T-helper 1 cell treated with Interleukin-12 subunit alpha and Interleukin-12 subunit beta and Interleukin-4 antibody, amounts not matched to agents 30 μg/mL and 1 μg/mL, for 36 hours (primary cell): Measurements from ENCODE around the gene ABHD13.
"Not testable (repeated sequence)": the region's sequence is repeated elsewhere in the genome, so short reads cannot be mapped to it uniquely, and the experiment has no call there.

Source experiments
- H3K27ac Mint-ChIP-seq: one replicate; pipeline ENCODE4 v1.8.0; 2021; ENCODE audit warnings: mild to moderate bottlenecking, mixed read lengths
- H3K27me3 Mint-ChIP-seq: one replicate; pipeline ENCODE4 v1.8.0; 2021; ENCODE audit warnings: low read depth, mixed read lengths
- H3K36me3 Mint-ChIP-seq: one replicate; pipeline ENCODE4 v1.8.0; 2021; ENCODE audit warnings: low read depth, mixed read lengths
- H3K4me1 Mint-ChIP-seq: one replicate; pipeline ENCODE4 v1.8.0; 2021; ENCODE audit warnings: low read depth, mixed read lengths
- H3K4me3 Mint-ChIP-seq: one replicate; pipeline ENCODE4 v1.8.0; 2021; ENCODE audit warnings: mild to moderate bottlenecking, moderate library complexity, mixed read lengths
- H3K9me3 Mint-ChIP-seq: one replicate; pipeline ENCODE4 v1.8.0; 2021; ENCODE audit warnings: mixed read lengths

ABHD13 gene

DNA sequence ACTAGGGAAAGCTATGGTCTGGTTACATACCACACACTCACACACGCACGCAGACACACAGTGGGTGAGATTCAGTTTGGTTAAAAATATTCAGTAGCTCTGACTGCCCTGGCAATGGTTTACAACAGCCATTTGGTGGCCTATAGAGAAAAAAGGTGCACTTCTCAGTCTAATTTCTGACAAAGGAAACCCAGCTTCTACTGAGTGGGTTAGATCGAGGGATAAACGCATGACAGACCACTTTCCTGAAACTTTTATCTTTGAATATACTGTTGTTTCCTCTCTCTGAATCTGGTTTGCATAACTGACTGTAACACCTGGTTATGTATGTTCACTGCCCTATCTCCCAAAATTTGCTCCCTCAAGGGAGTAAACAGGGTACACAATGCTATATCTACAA, 5.3 kb upstream of the ABHD13 start:
- Mint-ChIP-seq H3K4me3 (peak overlapping the region; percentile 31), H3K27ac (no peak overlapping the region)

DNA sequence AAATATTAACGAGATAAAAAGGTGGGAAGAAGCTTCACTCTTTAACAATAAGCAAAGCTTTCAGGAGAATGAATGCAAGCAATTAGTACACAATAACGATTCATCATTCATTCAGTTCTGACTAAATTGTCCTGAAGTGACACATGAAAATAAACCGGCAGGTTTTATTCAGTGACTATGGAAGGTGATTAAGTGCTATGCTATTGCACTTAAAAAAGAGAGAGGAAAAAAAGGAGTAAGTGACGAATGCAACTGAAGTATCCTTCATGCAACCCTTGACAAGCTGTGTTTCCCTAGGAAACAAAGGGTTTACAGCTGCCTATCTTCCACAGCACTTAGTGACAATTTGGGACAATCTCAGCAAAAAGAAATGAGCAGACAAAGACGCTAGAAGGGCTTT, 4.2 kb upstream of the ABHD13 start:
- Mint-ChIP-seq H3K27ac (peak overlapping the region; percentile 69), H3K9me3 (no peaks in the 10 kb centered on the region), H3K4me1 (peaks cover 32% of the 10 kb centered on the region), H3K36me3 (peaks cover 22% of the 10 kb centered on the region), H3K4me3 (peak overlapping the region; percentile 81), H3K27me3 (no peaks in the 10 kb centered on the region)

More for the DNA sequence above, 5.3 kb upstream of the ABHD13 start:
- peaks cover 28% of the 10 kb centered on the region for H3K36me3 Mint-ChIP-seq
- H3K4me1 Mint-ChIP-seq = peaks cover 29% of the 10 kb centered on the region
- H3K27me3 Mint-ChIP-seq = no peaks in the 10 kb centered on the region
- no peaks in the 10 kb centered on the region for H3K9me3 Mint-ChIP-seq

DNA sequence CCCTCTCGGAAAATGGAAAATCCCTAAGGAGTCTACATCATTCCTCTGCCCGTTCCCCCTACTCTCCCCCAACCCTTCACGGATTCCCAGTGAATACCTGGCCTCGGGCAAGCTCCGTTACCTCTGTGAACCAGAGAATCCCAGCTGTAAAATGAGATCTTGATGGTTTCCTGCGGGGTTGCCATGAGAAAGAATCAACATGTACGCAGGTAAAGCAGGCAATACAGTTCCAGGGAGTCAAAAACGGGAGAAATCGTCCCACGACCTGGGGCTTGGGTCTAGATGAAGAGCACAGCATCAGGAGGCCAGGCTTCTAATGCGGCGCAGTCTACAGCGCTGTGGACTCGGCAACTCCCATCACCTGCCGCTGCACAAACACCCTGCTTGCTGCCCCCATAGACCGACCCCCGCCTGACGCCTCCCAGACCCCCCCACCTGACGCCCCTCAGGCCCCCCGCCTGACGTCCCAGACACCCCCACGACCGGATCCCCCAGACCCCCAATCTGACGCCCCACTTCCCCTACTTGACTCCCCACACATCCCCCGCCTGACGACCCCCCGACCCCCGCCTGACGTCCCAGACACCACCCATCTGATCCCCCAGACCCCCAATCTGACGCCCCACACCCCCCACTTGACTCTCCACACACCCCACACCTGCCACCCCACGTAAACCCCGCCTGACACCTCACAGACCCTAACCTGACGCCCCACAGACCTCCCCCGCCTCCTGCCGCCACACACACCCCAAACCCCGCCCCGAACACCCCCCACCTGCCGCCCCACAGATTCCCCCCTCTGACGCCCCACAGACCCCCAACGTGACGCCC, 3.5 kb upstream of the ABHD13 start:
- Mint-ChIP-seq H3K9me3 (no peaks in the 10 kb centered on the region), H3K4me1 (peaks cover 38% of the 10 kb centered on the region), H3K4me3 (peak overlapping the region; percentile 81), H3K27me3 (no peaks in the 10 kb centered on the region), H3K27ac (peak overlapping the region; percentile 69), H3K36me3 (peaks cover 17% of the 10 kb centered on the region)

DNA sequence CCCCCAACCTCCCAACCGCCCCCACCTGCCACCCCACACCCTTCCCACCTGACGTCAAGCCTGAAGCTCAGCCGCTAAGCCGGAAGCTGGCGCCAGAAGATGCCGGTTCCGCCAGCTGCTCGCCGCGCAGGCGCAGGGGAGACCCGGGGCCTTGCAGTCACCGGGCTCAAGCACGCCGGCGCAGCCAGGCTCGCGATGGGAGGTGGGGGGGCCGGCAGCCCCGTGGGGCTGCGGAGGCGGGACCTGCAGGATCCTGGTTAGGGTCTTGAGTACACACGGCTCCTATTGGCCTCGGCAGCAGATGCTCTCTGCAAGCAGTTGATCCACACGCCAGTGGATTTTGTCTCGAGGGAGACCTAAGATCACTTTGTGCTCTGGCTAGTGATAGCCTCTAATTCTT, 2.8 kb upstream of the ABHD13 start, which contains the start of gene LIG4:
Gene LIG4, minus strand, starts transcription at position 101 of the 400 bp plus-strand sequence. CDS start 4,268 bp downstream, outside the sequence.
- peak within 1 kb of the TSS; percentile 83 for H3K27ac Mint-ChIP-seq
- peaks cover 11% of the 10 kb centered on the region for H3K36me3 Mint-ChIP-seq
- no peaks in the 10 kb centered on the region for H3K27me3 Mint-ChIP-seq
- peak within 1 kb of the TSS; percentile 81 for H3K4me3 Mint-ChIP-seq
- H3K4me1 Mint-ChIP-seq = peaks cover 44% of the 10 kb centered on the region
- no peaks in the 10 kb centered on the region for H3K9me3 Mint-ChIP-seq

DNA sequence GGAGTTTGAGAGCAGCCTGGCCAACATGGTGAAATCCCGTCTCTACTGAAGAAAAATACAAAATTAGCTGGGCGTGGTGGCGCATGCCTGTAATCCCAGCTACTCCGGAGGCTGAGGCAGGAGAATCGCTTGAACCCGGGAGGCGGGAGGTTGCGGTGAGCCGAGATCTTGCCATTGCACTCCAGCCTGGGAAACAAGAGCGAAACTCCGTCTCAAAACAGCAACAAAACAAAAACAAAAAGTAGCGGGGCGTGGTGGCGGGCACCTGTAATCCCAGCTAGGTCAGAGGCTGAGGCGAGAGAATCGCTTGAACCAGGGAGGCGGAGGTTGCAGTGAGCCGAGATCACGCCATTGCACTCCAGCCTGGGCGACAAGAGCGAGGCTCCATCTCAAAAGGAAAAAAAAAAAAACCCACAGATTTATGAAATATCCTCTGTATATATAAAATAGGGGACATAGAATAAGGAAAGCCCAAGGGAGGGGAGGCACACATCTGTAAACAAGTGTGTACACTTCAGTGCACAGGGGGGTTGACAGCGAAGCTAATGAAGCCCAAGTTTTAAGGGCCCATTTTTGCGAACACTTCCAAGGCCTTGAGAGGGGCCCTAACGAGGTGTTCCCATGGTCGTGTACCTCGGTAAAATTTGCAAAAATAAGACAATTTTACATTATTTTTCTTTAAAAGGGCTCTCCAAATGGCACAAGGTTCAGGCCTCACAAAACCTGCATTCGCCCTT, 717 bp upstream of the ABHD13 start:
- peak overlapping the region; percentile 96 for H3K27ac Mint-ChIP-seq
- H3K9me3 Mint-ChIP-seq, H3K36me3 Mint-ChIP-seq, H3K27me3 Mint-ChIP-seq: not testable (repeated sequence)
- peaks cover 45% of the 10 kb centered on the region for H3K4me1 Mint-ChIP-seq
- H3K4me3 Mint-ChIP-seq = peak overlapping the region; percentile 93

DNA sequence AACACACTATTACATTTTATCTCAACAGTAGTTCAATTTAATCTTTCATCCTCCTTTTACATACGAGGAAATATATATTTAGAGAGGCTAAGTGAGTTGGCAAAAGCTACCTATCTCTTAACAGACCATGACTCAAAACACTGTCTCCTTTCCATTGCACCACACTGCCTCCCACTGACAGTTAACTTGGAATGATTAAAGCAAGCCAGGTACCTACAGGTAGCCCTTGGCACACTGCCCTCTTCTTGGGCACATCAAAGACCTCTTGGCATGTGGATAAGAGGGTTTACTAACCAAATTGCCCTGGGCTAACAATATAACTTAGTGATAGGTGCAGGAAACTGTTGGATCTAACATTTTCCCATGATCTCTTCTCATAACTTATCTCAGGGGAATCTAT, 1.8 kb downstream of the ABHD13 start:
- H3K27me3 Mint-ChIP-seq = no peaks in the 10 kb centered on the region
- peaks cover 3% of the 10 kb centered on the region for H3K36me3 Mint-ChIP-seq
- H3K4me3 Mint-ChIP-seq = peak overlapping the region; percentile 48
- peaks cover 30% of the 10 kb centered on the region for H3K4me1 Mint-ChIP-seq
- H3K27ac Mint-ChIP-seq = peak overlapping the region; percentile 43
- H3K9me3 Mint-ChIP-seq = no peaks in the 10 kb centered on the region

DNA sequence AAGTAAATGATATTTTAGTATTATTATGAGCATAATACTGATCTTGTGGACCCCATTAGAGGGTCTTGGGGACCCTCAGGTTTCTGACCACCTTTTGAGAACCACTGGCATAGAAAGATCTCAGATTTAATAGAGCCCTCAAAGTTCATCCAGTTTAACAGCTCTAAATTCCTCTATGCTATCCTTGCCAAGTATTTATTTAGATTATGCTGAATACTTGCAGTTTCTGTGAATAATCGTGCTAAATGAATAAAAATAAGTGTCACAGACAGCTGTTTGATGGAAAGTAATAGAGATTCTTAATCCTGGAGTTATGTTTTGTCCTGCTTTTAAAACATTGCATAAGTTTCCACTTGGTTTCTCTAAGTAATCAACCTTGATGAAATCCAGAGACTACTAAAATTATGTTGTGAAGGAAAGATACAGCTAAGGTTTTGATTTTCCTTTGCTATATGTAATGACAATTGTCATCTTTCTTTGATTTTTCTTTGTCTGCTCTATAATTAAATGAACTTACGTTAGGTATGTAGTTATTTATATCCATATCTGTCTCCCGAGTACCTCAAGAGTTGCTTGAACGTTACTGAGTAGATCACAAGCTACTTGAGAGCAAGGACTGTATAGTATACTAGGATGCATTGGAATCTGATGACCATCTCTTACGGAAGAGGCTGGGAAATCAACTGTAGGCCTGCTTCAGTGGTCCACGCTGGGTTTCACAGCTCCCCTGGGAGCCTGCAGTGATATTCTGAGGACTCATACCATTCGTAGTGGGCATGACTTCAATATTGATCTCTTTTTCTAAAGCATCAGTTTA, 5.7 kb downstream of the ABHD13 start:
- Mint-ChIP-seq H3K36me3 (peaks cover 3% of the 10 kb centered on the region), H3K27ac (no peak overlapping the region), H3K9me3 (no peaks in the 10 kb centered on the region), H3K27me3 (no peaks in the 10 kb centered on the region), H3K4me3 (no peak overlapping the region), H3K4me1 (peaks cover 41% of the 10 kb centered on the region)

DNA sequence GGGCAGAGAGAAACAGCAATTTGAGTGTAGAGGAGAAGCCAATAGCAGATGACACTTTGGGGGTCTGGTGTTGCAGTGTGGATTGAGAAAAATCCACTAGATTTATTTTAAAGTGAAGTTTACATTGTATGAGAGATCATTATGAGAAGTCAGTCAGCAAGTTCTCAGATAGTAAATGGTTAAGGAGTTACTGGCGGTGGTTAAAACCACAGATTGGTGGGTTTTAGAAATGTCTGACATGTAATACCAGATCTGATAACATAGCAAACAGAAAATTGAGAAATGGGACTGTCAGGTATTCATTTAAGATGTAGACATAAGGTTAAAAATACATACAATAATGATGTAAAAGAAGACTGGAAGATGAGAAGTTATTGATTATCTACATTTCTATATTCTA, 7.2 kb downstream of the ABHD13 start:
- no peak overlapping the region for H3K4me3 Mint-ChIP-seq
- peaks cover 15% of the 10 kb centered on the region for H3K36me3 Mint-ChIP-seq
- H3K4me1 Mint-ChIP-seq = peaks cover 27% of the 10 kb centered on the region
- H3K9me3 Mint-ChIP-seq = no peaks in the 10 kb centered on the region
- H3K27me3 Mint-ChIP-seq = no peaks in the 10 kb centered on the region
- H3K27ac Mint-ChIP-seq = no peak overlapping the region

DNA sequence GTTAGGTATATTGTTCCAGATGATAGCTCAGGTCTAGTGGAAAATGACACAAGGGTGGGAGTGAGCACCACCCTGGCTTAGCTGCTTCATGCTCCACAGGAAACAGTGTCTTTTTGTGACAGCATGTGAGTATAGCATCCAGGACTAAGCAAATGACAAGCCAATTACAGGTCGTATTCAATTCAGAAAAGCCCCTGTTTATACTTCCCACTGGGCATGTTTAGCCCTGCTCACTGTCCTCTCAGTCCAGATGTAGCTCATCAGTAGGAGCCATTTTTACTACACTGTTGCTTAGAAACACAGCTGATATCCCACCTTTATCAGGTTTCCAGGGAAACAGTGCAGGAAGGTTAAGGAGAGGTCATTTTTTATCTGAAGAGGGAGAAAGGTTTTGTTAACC, 8.0 kb downstream of the ABHD13 start:
- Mint-ChIP-seq H3K4me1 (peaks cover 23% of the 10 kb centered on the region), H3K4me3 (no peak overlapping the region), H3K27ac (no peak overlapping the region), H3K36me3 (peaks cover 12% of the 10 kb centered on the region), H3K9me3 (no peaks in the 10 kb centered on the region), H3K27me3 (no peaks in the 10 kb centered on the region)

DNA sequence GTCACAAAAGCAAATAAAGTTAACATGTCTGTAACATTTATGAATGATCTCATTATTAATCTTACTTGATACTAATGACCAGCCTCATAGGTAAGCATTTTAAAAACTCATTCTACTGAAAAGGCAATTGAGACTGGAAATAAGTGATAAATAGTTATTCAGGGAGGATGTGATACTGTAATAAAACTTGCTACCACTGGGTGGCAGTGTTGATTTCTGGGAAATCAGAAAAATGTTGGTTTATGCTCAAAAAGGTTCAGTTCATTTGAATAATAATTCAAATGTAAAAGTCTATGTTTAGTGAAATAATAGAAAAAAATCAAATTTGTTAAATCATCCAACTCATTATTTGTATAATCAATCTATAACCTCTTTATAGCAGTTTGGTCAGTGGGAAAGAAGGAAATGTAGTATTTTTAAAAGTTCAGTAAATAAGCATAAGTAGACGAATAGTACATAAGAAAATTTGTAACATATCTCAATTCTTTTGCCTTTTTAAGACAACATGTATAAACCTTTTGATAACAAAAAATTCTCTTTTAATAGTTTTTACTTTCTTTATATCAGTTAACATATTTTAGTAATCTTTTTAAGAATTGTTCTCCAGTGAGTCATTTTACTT, 9.6 kb downstream of the ABHD13 start:
- no peak overlapping the region for H3K4me3 Mint-ChIP-seq
- no peaks in the 10 kb centered on the region for H3K27me3 Mint-ChIP-seq
- peaks cover 11% of the 10 kb centered on the region for H3K36me3 Mint-ChIP-seq
- peaks cover 23% of the 10 kb centered on the region for H3K4me1 Mint-ChIP-seq
- H3K9me3 Mint-ChIP-seq = no peaks in the 10 kb centered on the region
- H3K27ac Mint-ChIP-seq = no peak overlapping the region

DNA sequence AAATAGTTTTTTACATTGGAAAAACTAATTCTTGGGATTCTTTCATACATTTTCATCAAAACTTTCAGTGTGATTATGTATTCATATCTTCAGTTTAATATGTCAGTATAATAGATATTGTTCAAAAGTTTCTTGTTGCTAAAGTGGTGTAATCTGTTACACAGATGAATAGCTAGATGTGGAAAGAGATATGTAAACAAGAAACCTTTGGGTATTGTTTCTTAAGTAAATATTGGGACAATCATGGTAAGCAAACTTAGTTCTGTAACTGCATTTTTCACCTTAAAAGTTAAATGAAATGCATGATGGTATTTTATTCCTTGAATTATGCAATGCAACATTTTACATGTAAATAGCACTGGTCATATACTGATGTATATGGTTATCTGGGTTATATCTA, 12.2 kb downstream of the ABHD13 start:
- Mint-ChIP-seq H3K4me1 (peaks cover 18% of the 10 kb centered on the region), H3K9me3 (no peaks in the 10 kb centered on the region), H3K27me3 (no peaks in the 10 kb centered on the region), H3K27ac (no peak overlapping the region), H3K4me3 (no peak overlapping the region), H3K36me3 (peaks cover 16% of the 10 kb centered on the region)

DNA sequence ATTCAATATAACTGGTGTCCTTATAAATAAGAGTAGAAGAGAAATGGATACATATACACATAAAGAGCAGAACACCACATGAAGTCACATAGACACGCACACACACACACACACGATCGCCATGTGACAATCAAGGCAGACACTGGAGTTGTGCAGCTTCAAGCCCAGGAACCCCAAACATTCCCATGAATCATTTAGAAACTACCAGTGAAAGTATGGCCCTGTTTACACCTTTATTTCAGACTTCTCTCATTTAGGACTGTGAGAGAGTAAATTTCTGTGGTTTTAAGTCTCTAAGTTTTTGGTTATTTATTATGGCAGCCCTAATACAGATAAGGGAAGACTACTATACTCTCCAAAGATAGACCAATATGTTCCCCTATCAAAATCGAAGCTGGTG, 31.0 kb downstream of the ABHD13 start:
- Mint-ChIP-seq H3K9me3 (peaks cover 18% of the 10 kb centered on the region), H3K27ac (no peak overlapping the region), H3K4me3 (no peak overlapping the region), H3K27me3 (no peaks in the 10 kb centered on the region), H3K36me3 (peaks cover 3% of the 10 kb centered on the region), H3K4me1 (peaks cover 5% of the 10 kb centered on the region)

DNA sequence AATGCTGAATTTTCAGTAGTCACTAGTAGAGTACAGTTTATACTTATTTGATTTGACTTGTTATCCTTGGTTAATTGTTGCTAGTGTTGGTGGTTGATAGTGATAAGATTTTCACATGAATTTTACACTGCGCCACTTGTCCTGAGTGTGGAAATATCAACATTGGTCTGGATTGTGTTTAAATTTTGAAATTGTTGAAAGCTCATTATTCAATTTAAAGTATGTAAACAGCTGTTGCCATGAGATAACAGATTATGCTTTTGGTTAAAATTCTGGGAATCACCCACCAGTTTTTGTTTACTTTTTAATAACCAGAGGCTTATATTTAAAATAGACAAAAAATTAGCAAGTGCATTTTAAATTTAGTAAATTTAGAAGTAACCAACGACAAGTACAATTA, 39.1 kb downstream of the ABHD13 start:
- no peak overlapping the region for H3K27ac Mint-ChIP-seq
- H3K36me3 Mint-ChIP-seq = no peaks in the 10 kb centered on the region

More for the DNA sequence above, 39.1 kb downstream of the ABHD13 start:
- Mint-ChIP-seq H3K9me3 (peaks cover 4% of the 10 kb centered on the region), H3K27me3 (no peaks in the 10 kb centered on the region), H3K4me1 (no peaks in the 10 kb centered on the region), H3K4me3 (no peak overlapping the region)
